Jurkat, Clone E6-1 (cell line): ENCODE results near the gene SNAPC2.
"Not testable (repeated sequence)": the region's sequence is repeated elsewhere in the genome, so short reads cannot be mapped to it uniquely, and the experiment has no call there.

Experiments used
- DNase-seq: peaks from one replicate; pipeline ENCODE4 v3.0.0-alpha.2; 2011; ENCODE audit warnings: low read depth, low spot score
- H3K4me3 ChIP-seq: 2 replicates; pipeline ENCODE4 v1.5.1; 2011; ENCODE audit warnings: mild to moderate bottlenecking, low read length, control low read depth, moderate library complexity

Gene SNAPC2

GRCh38 chr19:7953576-7953975, 33.4 kb downstream of the SNAPC2 start:
- no peak overlapping the region for H3K4me3 ChIP-seq
- DNase-seq = no peak

- DNase-seq = no peak
- no peak overlapping the region for H3K4me3 ChIP-seq
Measured at GRCh38 chr19:7955696-7956095, 35.6 kb downstream of the SNAPC2 start.

GRCh38 chr19:7959211-7959610, 39.1 kb downstream of the SNAPC2 start:
- H3K4me3 ChIP-seq = no peak overlapping the region
- no peak for DNase-seq

- DNase-seq, H3K4me3 ChIP-seq: not testable (repeated sequence)
Measured at GRCh38 chr19:7961082-7961481, 40.9 kb downstream of the SNAPC2 start.

GRCh38 chr19:7961920-7962626, 41.9 kb downstream of the SNAPC2 start:
- no peak overlapping the region for H3K4me3 ChIP-seq
- no peak for DNase-seq

GRCh38 chr19:7962644-7963268, 42.6 kb downstream of the SNAPC2 start:
- H3K4me3 ChIP-seq = no peak overlapping the region

GRCh38 chr19:7963566-7963965, 43.4 kb downstream of the SNAPC2 start:
- no peak overlapping the region for H3K4me3 ChIP-seq
- no peak for DNase-seq

More at GRCh38 chr19:7962644-7963268, 42.6 kb downstream of the SNAPC2 start:
- no peak for DNase-seq

GRCh38 chr19:7965259-7965841, 45.2 kb downstream of the SNAPC2 start:
- no peak for DNase-seq
- H3K4me3 ChIP-seq = no peak overlapping the region

- no peak for DNase-seq
- H3K4me3 ChIP-seq = no peak overlapping the region
Measured at GRCh38 chr19:7965921-7966665, 46.0 kb downstream of the SNAPC2 start.

GRCh38 chr19:7968008-7968795, 48.1 kb downstream of the SNAPC2 start:
- no peak for DNase-seq

GRCh38 chr19:7968796-7969554, 48.8 kb downstream of the SNAPC2 start:
- no peak overlapping the region for H3K4me3 ChIP-seq

More at GRCh38 chr19:7968008-7968795, 48.1 kb downstream of the SNAPC2 start:
- H3K4me3 ChIP-seq = no peak overlapping the region

GRCh38 chr19:7969555-7969939, 49.4 kb downstream of the SNAPC2 start:
- no peak overlapping the region for H3K4me3 ChIP-seq
- no peak for DNase-seq

More at GRCh38 chr19:7968796-7969554, 48.8 kb downstream of the SNAPC2 start:
- no peak for DNase-seq

- no peak for DNase-seq
- H3K4me3 ChIP-seq = no peak overlapping the region
Measured at GRCh38 chr19:7970716-7971448, 50.7 kb downstream of the SNAPC2 start.

GRCh38 chr19:7971553-7972520, 51.7 kb downstream of the SNAPC2 start:
- H3K4me3 ChIP-seq = no peak overlapping the region
- no peak for DNase-seq
